SK-N-SH (cell line): ENCODE data around the gene PDGFRA. TPM values are rescaled to one million over a fixed set of nuclear protein-coding genes. Genes with fewer than 3 reads are reported as not detected.

ENCODE experiments used
- CTCF ChIA-PET: fragments of 300-600, 350-600 bp; formaldehyde crosslinking; extraction: SDS; loops from one replicate; lab custom pipeline; 2021; lab: Yijun Ruan, JAX
- POLR2A ChIA-PET: fragments of 350-600 bp; sonication (Branson Sonifier 250); formaldehyde crosslinking; extraction: SDS; loops from one replicate; lab custom pipeline; 2020; ENCODE audit warnings: antibody characterized with exemption, inconsistent platforms; lab: Yijun Ruan, JAX
- DNase-seq: peaks from one replicate; pipeline ENCODE4 v3.0.0; 2012
- H2AFZ ChIP-seq: fragments of 200-600 bp; sonication (generic); 2 replicates; pipeline ENCODE4 v1.8.1; 2016; ENCODE audit warnings: antibody characterized with exemption, mild to moderate bottlenecking, low read depth
- H3F3A ChIP-seq: fragments of 200-600 bp; sonication (generic); replicated peaks from 2 replicates; pipeline ENCODE3; 2016; ENCODE audit warnings: antibody characterized with exemption, mild to moderate bottlenecking; ENCODE audit not compliant: insufficient read depth
- H3K27ac ChIP-seq, 2 experiments: fragments of 200-500 bp in 1 of 2; fragments of 200-600 bp in 1 of 2; sonication (Bioruptor generic) in 1 of 2; sonication (generic), shearing (Covaris generic) in 1 of 2; 2 replicates each; pipeline versions ENCODE4 v1.5.1 to v1.6.1; 2014 to 2016; ENCODE audit warnings: low read depth in 2 of 2, inconsistent platforms in 1 of 2, low read length in 1 of 2, mild to moderate bottlenecking in 1 of 2, mixed read lengths in 1 of 2
- H3K27me3 ChIP-seq: fragments of 200-600 bp; sonication (generic), shearing (Covaris generic); 2 replicates; pipeline ENCODE4 v1.6.1; 2016; ENCODE audit warnings: mixed run types; ENCODE audit not compliant: insufficient read depth
- H3K36me3 ChIP-seq, 2 experiments: fragments of 200-500 bp in 1 of 2; fragments of 200-600 bp in 1 of 2; sonication (Bioruptor generic) in 1 of 2; sonication (generic) in 1 of 2; replicated peaks in 1 of 2; 2 replicates each; pipeline versions ENCODE3 to v1.5.1; 2014 to 2016; ENCODE audit warnings: low read length in 1 of 2, mild to moderate bottlenecking in 1 of 2; ENCODE audit not compliant: insufficient read depth in 2 of 2, control insufficient read depth in 1 of 2
- H3K4me1 ChIP-seq, 2 experiments: fragments of 200-500 bp in 1 of 2; fragments of 200-600 bp in 1 of 2; sonication (Bioruptor generic) in 1 of 2; sonication (generic), shearing (Covaris generic) in 1 of 2; 2 replicates each; pipeline versions ENCODE4 v1.5.1 to v1.6.1; 2014 to 2016; ENCODE audit warnings: low read depth in 1 of 2, low read length in 1 of 2, mixed run types in 1 of 2; ENCODE audit not compliant: insufficient read depth in 2 of 2, control insufficient read depth in 1 of 2
- H3K4me2 ChIP-seq: fragments of 200-600 bp; sonication (generic), shearing (Covaris generic); 2 replicates; pipeline ENCODE4 v1.6.1; 2017; ENCODE audit warnings: mixed run types
- H3K4me3 ChIP-seq, 2 experiments: fragments of 200-500 bp in 1 of 2; fragments of 200-600 bp in 1 of 2; sonication (Bioruptor generic) in 1 of 2; sonication (generic), shearing (Covaris generic) in 1 of 2; 2 replicates each; pipeline versions ENCODE4 v1.5.1 to v1.8.1; 2014 to 2016; ENCODE audit warnings: low read depth in 2 of 2, inconsistent platforms in 1 of 2, low read length in 1 of 2, mild to moderate bottlenecking in 1 of 2, mixed read lengths in 1 of 2, moderate library complexity in 1 of 2
- H3K79me2 ChIP-seq: fragments of 200-600 bp; sonication (generic); 2 replicates; pipeline ENCODE4 v1.8.1; 2017; ENCODE audit warnings: mild to moderate bottlenecking; ENCODE audit not compliant: insufficient read depth
- H3K9ac ChIP-seq: fragments of 200-600 bp; sonication (generic); 2 replicates; pipeline ENCODE4 v1.6.1; 2017; ENCODE audit warnings: mixed run types
- H3K9me2 ChIP-seq: fragments of 200-600 bp; sonication (generic); 2 replicates; pipeline ENCODE4 v1.6.1; 2017; ENCODE audit warnings: mixed run types
- H3K9me3 ChIP-seq: fragments of 200-600 bp; sonication (generic); 2 replicates; pipeline ENCODE4 v1.6.1; 2017; ENCODE audit warnings: mixed run types, mild to moderate bottlenecking, moderate library complexity
- H4K20me1 ChIP-seq: fragments of 200-600 bp; sonication (generic); 2 replicates; pipeline ENCODE4 v1.6.1; 2017; ENCODE audit warnings: mild to moderate bottlenecking, mixed run types; ENCODE audit not compliant: insufficient read depth
- FOSL2 ChIP-seq: IDR thresholded peaks from 2 replicates; pipeline ENCODE4 v1.4.0; 2012; ENCODE audit warnings: low read depth, mild to moderate bottlenecking, moderate library complexity, borderline replicate concordance
- FOXJ3 ChIP-seq: sonication (generic); formaldehyde crosslinking; IDR thresholded peaks from 2 replicates; pipeline ENCODE4 v1.5.1; 2020; ENCODE audit warnings: mild to moderate bottlenecking, missing genetic modification reagents
- FOXM1 ChIP-seq: IDR thresholded peaks from 2 replicates; pipeline ENCODE4 v1.4.0; 2012; ENCODE audit warnings: low read depth, mild to moderate bottlenecking
- GABPA ChIP-seq: IDR thresholded peaks from 2 replicates; pipeline ENCODE4 v1.4.0; 2012; ENCODE audit warnings: low read depth, mild to moderate bottlenecking
- GATA2 ChIP-seq: sonication (generic); formaldehyde crosslinking; IDR thresholded peaks from 2 replicates; pipeline ENCODE4 v1.5.0; 2020; ENCODE audit warnings: mild to moderate bottlenecking, missing genetic modification reagents
- JUND ChIP-seq: IDR thresholded peaks from 2 replicates; pipeline ENCODE4 v1.4.0; 2012
- MAX ChIP-seq: IDR thresholded peaks from 2 replicates; pipeline ENCODE4 v1.4.0; 2012; ENCODE audit warnings: low read depth
- MEF2A ChIP-seq: IDR thresholded peaks from 2 replicates; pipeline ENCODE4 v1.4.0; 2012; ENCODE audit warnings: low read depth, borderline replicate concordance
- MXI1 ChIP-seq: IDR thresholded peaks from 2 replicates; pipeline ENCODE4 v1.6.1; 2012; ENCODE audit warnings: mild to moderate bottlenecking, low read depth, low read length, improper control_type of control experiment
- NFIC ChIP-seq: IDR thresholded peaks from 2 replicates; pipeline ENCODE4 v1.4.0; 2012; ENCODE audit warnings: borderline replicate concordance
- NRF1 ChIP-seq: IDR thresholded peaks from 2 replicates; pipeline ENCODE4 v1.6.1; 2012; ENCODE audit warnings: low read depth, mild to moderate bottlenecking, low read length
- POLR2AphosphoS5 ChIP-seq: IDR thresholded peaks from 2 replicates; pipeline ENCODE4 v1.6.1; 2012; ENCODE audit warnings: low read depth, low read length
- RAD21 ChIP-seq: IDR thresholded peaks from 2 replicates; pipeline ENCODE4 v1.6.1; 2012; ENCODE audit warnings: mild to moderate bottlenecking, low read length
- RCOR1 ChIP-seq: fragments of 150-350 bp; IDR thresholded peaks from 2 replicates; pipeline ENCODE4 v1.6.1; 2017; ENCODE audit warnings: antibody characterized with exemption, low read length
- SIN3A ChIP-seq: IDR thresholded peaks from 2 replicates; pipeline ENCODE4 v1.6.1; 2012; ENCODE audit warnings: low read depth, mild to moderate bottlenecking, low read length, moderate library complexity, borderline replicate concordance
- SMC3 ChIP-seq: IDR thresholded peaks from 2 replicates; pipeline ENCODE4 v1.6.1; 2012; ENCODE audit warnings: low read depth, low read length, improper control_type of control experiment
- USF2 ChIP-seq: fragments of 150-350 bp; IDR thresholded peaks from 2 replicates; pipeline ENCODE4 v1.6.1; 2017; ENCODE audit warnings: antibody characterized with exemption, low read length, low read depth, borderline replicate concordance
- YY1 ChIP-seq: IDR thresholded peaks from 2 replicates; pipeline ENCODE4 v1.4.0; 2012; ENCODE audit warnings: low read depth, mild to moderate bottlenecking
- WGBS: methylation state at CpG from one replicate; pipeline ENCODE4 v1.1.6; 2017; ENCODE audit warnings: low lambda C conversion rate; 5-methylcytosine and 5-hydroxymethylcytosine counted together
- polyA plus RNA-seq, 3 experiments: library from polyadenylated mRNA; depleted of rRNA; stranded (reverse); fragments of >200 nt; gene quantifications; 2 replicates each; pipeline ENCODE4 v1.2.3, GENCODE V29; 2012
- TF ChIP-seq, protein P1 (sequence below): IDR thresholded peaks from 2 replicates; pipeline ENCODE4 v1.4.0; 2012; ENCODE audit warnings: low read depth, borderline replicate concordance

The PDGFRA gene
- polyA plus RNA-seq, 1 of the 3 experiments (the other 2 are of a cell fraction), result 25.3 TPM

GRCh38 chr4:54322818-54323417 lies 93.8 kb downstream of the PDGFRA start (continued):
- no peak for TF ChIP-seq FOXM1
- no peak for TF ChIP-seq MEF2A
- no peak for TF ChIP-seq JUND

DNA sequence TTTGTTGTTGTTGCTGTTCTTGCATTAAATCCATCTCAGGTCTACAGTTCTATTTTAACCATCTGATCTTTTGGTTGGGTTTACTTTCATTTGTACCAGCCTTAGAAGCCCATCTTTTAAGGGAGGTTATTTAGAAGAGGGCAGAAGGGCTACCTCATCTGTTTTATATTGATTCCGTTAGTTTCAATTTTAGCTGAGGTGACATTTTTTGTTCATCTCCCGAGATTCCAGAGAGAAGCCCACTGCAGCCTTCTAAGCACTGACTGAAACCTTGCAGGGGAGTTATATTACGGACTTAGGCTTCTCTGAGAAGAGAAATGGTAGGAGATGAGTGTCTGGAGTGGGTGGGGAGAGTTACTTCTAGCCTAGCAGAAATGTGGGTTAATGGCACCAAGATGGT lies 101.8 kb downstream of the PDGFRA start:
- POLR2A ChIA-PET, result no interaction called here
- Histone ChIP-seq H3K4me1 (no peaks in the 10 kb centered on the region), H3K9me3 (no peaks in the 10 kb centered on the region), H2AFZ (no peak overlapping the region), H3K36me3 (no peaks in the 10 kb centered on the region), H3K27me3 (no peaks in the 10 kb centered on the region), H4K20me1 (no peaks in the 10 kb centered on the region), H3K79me2 (no peaks in the 10 kb centered on the region), H3F3A (no peaks in the 10 kb centered on the region), H3K9me2 (no peaks in the 10 kb centered on the region), H3K9ac (no peak overlapping the region), H3K27ac (no peak overlapping the region), H3K4me2 (no peak overlapping the region), H3K4me3 (no peak overlapping the region)
- 30% methylated on average over 3 of the region's 3 CpGs for WGBS
- no peak for DNase-seq
- CTCF ChIA-PET, result interaction anchor here (1.3 kb wide), 1 partner anchor 12 kb away, joined by 4 read pairs; no protein-coding TSS in a partner anchor
- TF ChIP-seq YY1 (no peak), POLR2AphosphoS5 (no peak)

GRCh38 chr4:54332542-54332941 lies 103.4 kb downstream of the PDGFRA start:
- Histone ChIP-seq H3K4me2 (no peak overlapping the region), H4K20me1 (no peaks in the 10 kb centered on the region), H3K4me3 (no peak overlapping the region), H3K27me3 (no peaks in the 10 kb centered on the region), H3K9me3 (no peaks in the 10 kb centered on the region), H3K36me3 (no peaks in the 10 kb centered on the region), H3F3A (no peaks in the 10 kb centered on the region), H3K9me2 (no peaks in the 10 kb centered on the region), H2AFZ (no peak overlapping the region), H3K9ac (no peak overlapping the region), H3K4me1 (no peaks in the 10 kb centered on the region), H3K27ac (no peak overlapping the region), H3K79me2 (no peaks in the 10 kb centered on the region)
- TF ChIP-seq, protein P1, sequence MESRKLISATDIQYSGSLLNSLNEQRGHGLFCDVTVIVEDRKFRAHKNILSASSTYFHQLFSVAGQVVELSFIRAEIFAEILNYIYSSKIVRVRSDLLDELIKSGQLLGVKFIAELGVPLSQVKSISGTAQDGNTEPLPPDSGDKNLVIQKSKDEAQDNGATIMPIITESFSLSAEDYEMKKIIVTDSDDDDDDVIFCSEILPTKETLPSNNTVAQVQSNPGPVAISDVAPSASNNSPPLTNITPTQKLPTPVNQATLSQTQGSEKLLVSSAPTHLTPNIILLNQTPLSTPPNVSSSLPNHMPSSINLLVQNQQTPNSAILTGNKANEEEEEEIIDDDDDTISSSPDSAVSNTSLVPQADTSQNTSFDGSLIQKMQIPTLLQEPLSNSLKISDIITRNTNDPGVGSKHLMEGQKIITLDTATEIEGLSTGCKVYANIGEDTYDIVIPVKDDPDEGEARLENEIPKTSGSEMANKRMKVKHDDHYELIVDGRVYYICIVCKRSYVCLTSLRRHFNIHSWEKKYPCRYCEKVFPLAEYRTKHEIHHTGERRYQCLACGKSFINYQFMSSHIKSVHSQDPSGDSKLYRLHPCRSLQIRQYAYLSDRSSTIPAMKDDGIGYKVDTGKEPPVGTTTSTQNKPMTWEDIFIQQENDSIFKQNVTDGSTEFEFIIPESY, result no peak
- no peak for TF ChIP-seq RCOR1
- no peak for TF ChIP-seq YY1
- TF ChIP-seq NFIC, result no peak
- no peak for TF ChIP-seq JUND
- TF ChIP-seq SIN3A, result no peak
- TF ChIP-seq GATA2 (CRISPR knock-in tag), result no peak
- no peak for TF ChIP-seq USF2
- TF ChIP-seq RAD21, result no peak
- no peak for TF ChIP-seq GABPA
- TF ChIP-seq SMC3, result no peak
- TF ChIP-seq FOXJ3, result no peak
- TF ChIP-seq MXI1, result no peak
- TF ChIP-seq MAX, result no peak
- TF ChIP-seq FOXM1, result no peak
- TF ChIP-seq NRF1, result no peak
- TF ChIP-seq FOSL2, result no peak
- CTCF ChIA-PET, result interaction anchor here (0.9 to 2.0 kb wide), 3 partner anchors 11 to 638 kb away, joined by 5 to 6 read pairs (median 5); no protein-coding TSS in a partner anchor
- no peak for DNase-seq
- 17% methylated on average over 4 of the region's 4 CpGs for WGBS
- POLR2A ChIA-PET, result no interaction called here
